Chondrocyte (in vitro differentiated cells): ENCODE data around the gene NELFA. TPM values are rescaled to one million over a fixed set of nuclear protein-coding genes. Genes with fewer than 3 reads are reported as not detected.

Experiments
- DNase-seq: peaks from one replicate; pipeline ENCODE4 v3.0.0; 2021; ENCODE audit warnings: mixed read lengths, low spot score
- H3K27ac Mint-ChIP-seq: one replicate; pipeline ENCODE4 v1.8.0; 2021; ENCODE audit warnings: mild to moderate bottlenecking, moderate library complexity, mixed read lengths; ENCODE audit not compliant: unreplicated experiment
- H3K27me3 Mint-ChIP-seq: 2 replicates; pipeline ENCODE4 v1.8.0; 2021; ENCODE audit warnings: low read depth, mixed read lengths
- H3K36me3 Mint-ChIP-seq: 2 replicates; pipeline ENCODE4 v1.8.0; 2021; ENCODE audit warnings: low read depth, mixed read lengths
- H3K4me1 Mint-ChIP-seq: 2 replicates; pipeline ENCODE4 v1.8.0; 2021; ENCODE audit warnings: low read depth, mild to moderate bottlenecking, mixed read lengths
- H3K4me3 Mint-ChIP-seq: one replicate; pipeline ENCODE4 v1.8.0; 2021; ENCODE audit warnings: mild to moderate bottlenecking, moderate library complexity, mixed read lengths; ENCODE audit not compliant: unreplicated experiment
- H3K9me3 Mint-ChIP-seq: 2 replicates; pipeline ENCODE4 v1.8.0; 2021; ENCODE audit warnings: low read depth, mixed read lengths
- CTCF ChIP-seq: fragments of 200-600 bp; sonication (generic); IDR thresholded peaks from 2 replicates; pipeline ENCODE4 v1.5.0; 2021; ENCODE audit warnings: antibody characterized with exemption, mild to moderate bottlenecking, moderate library complexity
- total RNA-seq: library from RNA; stranded (reverse); gene quantifications from 3 replicates; pipeline ENCODE4 v1.2.1, GENCODE V29; 2021

NELFA gene
- total RNA-seq, 1 donor from 2014 or later: 23.5 TPM

DNA sequence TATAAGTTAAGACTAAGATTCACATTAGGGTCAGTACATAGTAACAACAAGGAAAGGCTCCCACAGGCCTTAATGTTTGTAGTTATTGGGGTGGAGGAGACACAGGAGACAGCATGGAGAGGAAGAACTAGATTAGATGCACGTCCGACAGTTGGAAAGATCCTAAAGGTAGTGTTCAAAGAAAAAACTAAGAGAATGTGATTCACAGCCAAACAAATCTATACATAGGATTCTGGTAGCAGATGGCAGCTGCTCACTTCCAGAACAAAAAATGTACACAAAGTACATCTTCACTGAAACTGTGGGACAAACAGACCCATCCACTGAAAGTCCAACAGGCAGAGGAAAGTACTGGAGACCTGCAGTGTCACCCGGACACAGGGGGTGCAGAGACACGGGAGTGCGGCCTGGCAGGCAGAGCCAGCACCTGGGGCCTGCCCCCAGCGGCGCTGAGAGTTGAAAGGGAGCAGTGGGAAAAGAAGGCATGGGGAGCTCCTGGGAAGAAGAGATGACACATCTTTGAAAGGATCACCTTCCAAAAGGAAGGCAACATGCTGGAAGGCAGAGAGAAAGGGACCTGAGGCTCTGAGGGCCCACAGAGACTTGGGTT, 40.0 kb downstream of the NELFA start:
- Mint-ChIP-seq H3K27ac (no peak overlapping the region), H3K4me1 (no peaks in the 10 kb centered on the region), H3K9me3 (no peaks in the 10 kb centered on the region), H3K4me3 (no peak overlapping the region), H3K27me3 (no peaks in the 10 kb centered on the region), H3K36me3 (peaks cover 22% of the 10 kb centered on the region)
- DNase-seq: no peak
- no peak for TF ChIP-seq CTCF

GRCh38 chr4:1967512-1968149, 41.1 kb downstream of the NELFA start:
- H3K27me3 Mint-ChIP-seq: no peaks in the 10 kb centered on the region
- no peaks in the 10 kb centered on the region for H3K9me3 Mint-ChIP-seq
- H3K27ac Mint-ChIP-seq: no peak overlapping the region
- no peak for DNase-seq
- H3K36me3 Mint-ChIP-seq: peaks cover 22% of the 10 kb centered on the region
- no peaks in the 10 kb centered on the region for H3K4me1 Mint-ChIP-seq
- H3K4me3 Mint-ChIP-seq: no peak overlapping the region
- no peak for TF ChIP-seq CTCF

GRCh38 chr4:1964971-1965370, 43.8 kb downstream of the NELFA start:
- Mint-ChIP-seq H3K27ac (no peak overlapping the region), H3K27me3 (no peaks in the 10 kb centered on the region), H3K36me3 (peaks cover 28% of the 10 kb centered on the region), H3K4me3 (no peak overlapping the region), H3K4me1 (no peaks in the 10 kb centered on the region), H3K9me3 (no peaks in the 10 kb centered on the region)
- DNase-seq: no peak
- no peak for TF ChIP-seq CTCF

DNA sequence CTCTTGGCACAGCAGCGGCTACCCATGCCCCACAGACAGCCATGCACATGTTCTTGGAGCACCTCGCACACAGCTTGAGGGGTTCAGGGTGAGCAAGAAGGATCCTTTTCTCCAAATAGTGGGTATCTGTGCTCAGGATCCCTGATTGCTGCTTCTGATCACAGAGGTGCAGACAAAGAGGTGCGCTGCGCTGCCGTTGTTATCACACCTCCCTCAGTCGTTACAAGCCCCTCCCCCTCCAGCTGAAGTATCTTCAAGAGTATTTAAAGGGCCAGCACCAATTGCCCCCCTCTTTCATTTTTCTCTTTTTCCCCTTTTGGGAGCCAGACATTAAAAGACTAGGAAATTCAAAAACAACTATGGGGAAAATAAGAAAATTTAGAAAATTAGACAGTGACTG, 44.3 kb downstream of the NELFA start:
- Mint-ChIP-seq H3K27ac (no peak overlapping the region), H3K4me1 (no peaks in the 10 kb centered on the region), H3K27me3 (no peaks in the 10 kb centered on the region), H3K9me3 (no peaks in the 10 kb centered on the region), H3K36me3 (peaks cover 29% of the 10 kb centered on the region), H3K4me3 (no peak overlapping the region)
- no peak for TF ChIP-seq CTCF
- DNase-seq: no peak

- Mint-ChIP-seq H3K9me3 (no peaks in the 10 kb centered on the region), H3K4me1 (no peaks in the 10 kb centered on the region), H3K27ac (no peak overlapping the region), H3K36me3 (peaks cover 35% of the 10 kb centered on the region), H3K4me3 (no peak overlapping the region), H3K27me3 (no peaks in the 10 kb centered on the region)
- TF ChIP-seq CTCF: no peak
- no peak for DNase-seq
Observed at GRCh38 chr4:1962980-1963379, 45.8 kb downstream of the NELFA start.
